Brain microvascular endothelial cell (primary cell): ENCODE data around the gene VPS52.
A peak's percentile ranks its signal among the peaks of the same experiment; 100 is the strongest.
"Not testable (repeated sequence)": the region's sequence is repeated elsewhere in the genome, so short reads cannot be mapped to it uniquely, and the experiment has no call there.

ENCODE experiments used
- DNase-seq: peaks from one replicate; pipeline ENCODE4 v3.0.0-alpha.2; 2020
- H3K27ac ChIP-seq: fragments of 250-450 bp; sonication (Bioruptor Pico); 2 replicates; pipeline ENCODE4 v1.5.1; 2020; ENCODE audit warnings: mild to moderate bottlenecking, moderate library complexity
- H3K27me3 ChIP-seq: fragments of 250-450 bp; sonication (Bioruptor Pico); replicated peaks from 2 replicates; pipeline ENCODE4 v1.5.1; 2020; ENCODE audit warnings: mild to moderate bottlenecking
- H3K36me3 ChIP-seq: fragments of 250-450 bp; sonication (Bioruptor Pico); replicated peaks from 2 replicates; pipeline ENCODE4 v1.5.1; 2020; ENCODE audit warnings: mild to moderate bottlenecking
- H3K4me3 ChIP-seq: 2 replicates; pipeline ENCODE4 v1.5.1; 2011; ENCODE audit warnings: low read depth, mild to moderate bottlenecking, control low read depth, low read length, moderate library complexity
- in situ Hi-C: cut with HindIII; loops from 2 replicates; pipeline ENCODE4 v1.10.0; 2017; ENCODE audit warnings: low sequenced_read_pairs, low pct_ligation_motif_present
- TF ChIP-seq, protein P1 (sequence below): IDR thresholded peaks from 2 replicates; pipeline ENCODE4 v1.5.1; 2011; ENCODE audit warnings: low read depth, mild to moderate bottlenecking, moderate library complexity, low read length, control low read depth, inconsistent platforms; ENCODE audit errors: missing control alignments

VPS52 gene

DNA sequence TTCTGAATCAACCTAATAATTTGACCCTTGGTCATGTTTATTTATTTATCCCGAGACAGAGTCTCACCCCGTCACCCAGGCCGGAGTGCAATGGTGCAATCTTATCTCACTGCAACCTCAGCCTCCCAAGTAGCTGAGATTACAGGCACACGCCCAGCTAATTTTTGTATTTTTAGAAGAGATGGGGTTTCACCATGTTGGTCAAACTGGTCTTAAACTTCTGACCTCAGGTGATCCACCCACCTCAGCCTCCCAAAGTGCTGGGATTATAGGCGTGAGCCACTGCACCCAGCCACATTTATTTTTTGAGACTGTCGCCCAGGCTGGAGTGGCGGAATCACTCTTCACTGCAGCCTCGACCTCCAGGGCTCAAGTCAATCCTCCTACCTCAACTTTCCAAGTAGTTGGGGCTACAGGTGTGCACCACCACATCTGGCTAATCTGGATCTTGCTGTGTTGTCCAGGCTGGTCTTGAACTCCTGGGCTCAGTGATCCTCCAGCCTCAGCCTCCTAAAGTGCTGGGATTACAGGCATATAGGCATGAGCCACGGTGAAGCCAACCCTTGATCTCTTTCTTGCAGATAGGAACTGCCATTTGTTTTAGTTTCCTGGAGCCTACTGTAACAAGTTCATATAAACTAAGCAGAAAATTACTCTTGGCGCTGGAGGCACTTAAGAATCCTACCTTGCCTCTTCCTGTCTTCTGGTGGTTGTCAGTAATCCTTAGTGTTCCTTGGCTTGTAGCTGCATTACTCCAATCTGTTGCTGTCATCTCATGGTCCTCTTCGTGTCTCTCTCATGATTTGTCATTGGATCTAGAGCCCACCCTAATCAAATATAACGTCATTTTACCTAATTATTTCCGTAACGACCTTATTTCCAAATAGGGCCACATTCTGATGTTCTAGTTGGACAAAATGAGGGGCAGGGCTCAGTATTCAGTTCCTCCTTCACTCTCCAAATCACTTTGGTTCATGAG, 2.5 kb upstream of the VPS52 start:
- Histone ChIP-seq H3K27ac (no peak overlapping the region), H3K36me3 (peaks cover 54% of the 10 kb centered on the region), H3K4me3 (peak overlapping the region; percentile 99), H3K27me3 (no peaks in the 10 kb centered on the region)
- in situ Hi-C loops, result no loop called here
- no peak for DNase-seq
- TF ChIP-seq, protein P1, sequence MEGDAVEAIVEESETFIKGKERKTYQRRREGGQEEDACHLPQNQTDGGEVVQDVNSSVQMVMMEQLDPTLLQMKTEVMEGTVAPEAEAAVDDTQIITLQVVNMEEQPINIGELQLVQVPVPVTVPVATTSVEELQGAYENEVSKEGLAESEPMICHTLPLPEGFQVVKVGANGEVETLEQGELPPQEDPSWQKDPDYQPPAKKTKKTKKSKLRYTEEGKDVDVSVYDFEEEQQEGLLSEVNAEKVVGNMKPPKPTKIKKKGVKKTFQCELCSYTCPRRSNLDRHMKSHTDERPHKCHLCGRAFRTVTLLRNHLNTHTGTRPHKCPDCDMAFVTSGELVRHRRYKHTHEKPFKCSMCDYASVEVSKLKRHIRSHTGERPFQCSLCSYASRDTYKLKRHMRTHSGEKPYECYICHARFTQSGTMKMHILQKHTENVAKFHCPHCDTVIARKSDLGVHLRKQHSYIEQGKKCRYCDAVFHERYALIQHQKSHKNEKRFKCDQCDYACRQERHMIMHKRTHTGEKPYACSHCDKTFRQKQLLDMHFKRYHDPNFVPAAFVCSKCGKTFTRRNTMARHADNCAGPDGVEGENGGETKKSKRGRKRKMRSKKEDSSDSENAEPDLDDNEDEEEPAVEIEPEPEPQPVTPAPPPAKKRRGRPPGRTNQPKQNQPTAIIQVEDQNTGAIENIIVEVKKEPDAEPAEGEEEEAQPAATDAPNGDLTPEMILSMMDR, result no peak

DNA sequence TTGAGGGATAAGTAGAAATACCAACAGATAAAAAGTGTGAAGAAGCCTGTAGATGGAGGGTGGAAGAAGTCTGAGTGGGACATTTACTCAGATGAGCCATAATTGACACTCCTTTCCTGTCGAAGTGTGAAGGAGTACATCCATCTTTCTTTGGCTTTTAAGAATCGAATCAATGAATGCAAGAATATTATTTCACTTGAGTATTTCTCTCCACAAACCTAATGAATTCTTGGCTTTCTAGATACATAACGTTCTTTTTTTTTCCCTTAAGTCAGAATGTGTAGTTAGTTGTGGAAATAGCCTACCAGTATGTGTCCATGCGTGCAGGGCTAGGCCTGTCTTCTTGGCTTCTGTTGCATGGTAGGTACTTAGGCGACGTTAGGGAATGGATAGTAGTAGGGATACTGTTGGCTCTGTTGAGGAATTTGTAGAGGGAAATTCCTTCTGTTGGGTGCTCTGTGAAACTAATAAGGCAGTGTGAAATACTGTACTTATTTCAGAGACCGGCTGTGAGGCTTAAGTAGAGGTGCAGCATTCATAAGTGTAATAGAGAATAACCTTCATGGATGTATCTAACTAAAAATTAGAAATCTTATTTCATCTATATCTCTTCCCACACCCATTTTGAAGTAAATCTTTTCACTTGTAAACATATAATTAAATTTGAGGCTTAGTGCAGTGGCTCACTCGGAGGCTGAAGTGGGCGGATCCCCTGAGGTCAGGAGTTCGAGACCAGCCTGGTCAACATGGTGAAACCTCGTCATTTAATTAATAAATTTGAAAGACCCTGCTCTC, 1.6 kb upstream of the VPS52 start:
- Histone ChIP-seq H3K36me3 (peaks cover 48% of the 10 kb centered on the region), H3K27me3 (no peaks in the 10 kb centered on the region), H3K4me3 (peak overlapping the region; percentile 99), H3K27ac (no peak overlapping the region)
- TF ChIP-seq, protein P1, result no peak
- in situ Hi-C loops, result no loop called here
- DNase-seq, result no peak

DNA sequence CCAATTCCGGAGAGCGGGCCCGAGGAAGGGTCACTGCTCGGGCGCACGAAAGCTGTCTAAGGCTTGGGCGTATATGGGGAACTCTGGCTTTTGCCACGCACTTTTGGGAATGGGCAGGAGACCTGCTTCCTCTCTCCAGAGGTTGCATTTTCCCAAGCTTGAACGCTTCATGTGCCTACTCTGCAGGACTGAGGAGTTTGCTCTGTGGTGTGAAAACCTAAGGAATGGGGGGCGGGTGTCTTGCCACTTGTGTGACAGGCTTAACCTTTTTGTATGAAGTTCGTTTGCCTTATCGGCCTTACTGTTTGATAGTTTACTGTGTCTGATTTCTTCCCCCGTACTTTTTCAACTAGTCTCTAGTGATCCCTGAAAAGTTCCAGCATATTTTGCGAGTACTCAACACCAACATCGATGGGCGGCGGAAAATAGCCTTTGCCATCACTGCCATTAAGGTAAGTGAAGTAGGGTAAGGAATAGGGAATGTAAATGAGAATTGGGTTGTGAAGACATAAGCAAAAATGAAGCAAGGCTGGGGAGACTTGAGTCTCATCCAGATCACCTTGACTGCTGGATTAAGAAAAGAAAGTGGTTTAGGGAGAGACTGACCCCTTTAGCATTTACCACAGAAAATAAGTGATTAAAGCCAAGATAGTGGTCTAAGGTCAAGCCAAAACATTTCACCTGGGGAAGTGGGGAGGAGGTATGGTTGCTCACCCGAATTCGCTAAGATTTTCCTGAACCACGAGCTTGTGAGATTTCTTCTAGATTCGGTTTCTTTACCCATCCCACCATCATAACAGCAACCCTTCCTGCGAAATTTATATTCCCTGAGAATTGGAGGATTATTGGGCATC, 826 bp upstream of the VPS52 start:
- Histone ChIP-seq H3K36me3 (peaks cover 49% of the 10 kb centered on the region), H3K4me3 (peak overlapping the region; percentile 99), H3K27ac (peak overlapping the region; percentile 93), H3K27me3 (no peaks in the 10 kb centered on the region)
- TF ChIP-seq, protein P1, result no peak
- in situ Hi-C loops, result no loop called here
- no peak for DNase-seq

DNA sequence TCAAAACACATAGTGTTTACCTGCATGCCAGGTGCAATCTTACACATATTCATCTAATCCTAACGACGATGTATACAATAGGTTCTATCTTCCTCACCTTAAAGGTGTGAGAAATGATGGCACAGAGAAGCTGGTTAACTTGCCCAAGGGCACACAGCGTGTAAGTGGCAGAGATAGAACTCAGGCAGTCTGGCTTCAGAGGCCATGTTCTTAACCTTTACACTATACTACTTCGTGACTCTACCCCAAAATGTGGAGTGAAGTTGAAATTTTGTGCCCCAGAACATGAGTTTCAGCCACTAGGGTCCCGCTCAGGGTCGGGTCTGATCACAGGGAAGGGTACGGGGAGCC, 584 bp downstream of the VPS52 start:
- Histone ChIP-seq H3K27ac (peak overlapping the region; percentile 93), H3K36me3 (peaks cover 56% of the 10 kb centered on the region), H3K27me3 (no peaks in the 10 kb centered on the region), H3K4me3 (peak overlapping the region; percentile 99)
- DNase-seq, result no peak
- TF ChIP-seq, protein P1, result peak; percentile 21
- in situ Hi-C loops, result no loop called here

DNA sequence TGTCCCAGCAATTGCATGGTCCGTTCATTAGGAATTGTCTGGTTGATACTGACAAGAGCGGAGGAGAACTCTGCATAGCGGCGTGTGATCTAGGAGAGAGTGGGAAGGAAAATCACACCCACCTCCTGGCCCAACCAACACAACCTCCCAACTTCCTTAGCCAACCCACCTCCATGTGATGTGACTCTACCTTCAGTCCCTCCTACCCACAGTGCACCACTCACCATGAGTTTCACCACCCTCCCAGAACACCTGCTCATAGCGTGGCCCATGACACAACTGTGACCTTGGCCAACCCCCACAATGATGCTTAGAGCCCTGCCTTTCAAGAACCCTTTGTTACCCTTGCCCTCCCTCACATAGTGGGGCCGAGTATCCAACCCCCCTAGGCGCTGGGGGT, 7.7 kb downstream of the VPS52 start:
- no peak for DNase-seq
- Histone ChIP-seq H3K4me3 (no peak overlapping the region), H3K27ac (no peak overlapping the region), H3K27me3 (no peaks in the 10 kb centered on the region), H3K36me3 (peaks cover 46% of the 10 kb centered on the region)
- in situ Hi-C loops, result no loop called here
- TF ChIP-seq, protein P1, result no peak

DNA sequence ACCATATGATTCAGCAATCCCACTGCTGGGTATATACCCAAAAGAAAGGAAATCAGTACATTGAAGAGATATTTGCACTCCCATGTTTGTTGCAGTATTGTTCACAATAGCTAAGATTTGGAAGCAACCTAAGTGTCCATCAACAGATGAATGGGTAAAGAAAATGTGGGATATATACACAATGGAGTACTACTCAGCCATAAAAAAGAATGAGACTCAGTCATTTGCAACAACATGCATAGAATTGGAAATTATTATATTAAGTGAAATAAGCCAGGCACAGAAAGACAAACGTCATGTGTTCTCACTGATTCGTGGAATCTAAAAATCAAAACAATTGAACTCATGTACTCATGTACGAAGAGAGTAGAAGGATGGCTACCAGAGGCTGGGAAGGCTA, 9.2 kb downstream of the VPS52 start:
- in situ Hi-C loops, H3K4me3 ChIP-seq, H3K27me3 ChIP-seq, H3K27ac ChIP-seq, DNase-seq: not testable (repeated sequence)
- H3K36me3 ChIP-seq, result peaks cover 39% of the 10 kb centered on the region
